Left hindlimb (tissue), 1 donor: Measurements from ENCODE around the gene GALK1.
"Not testable (repeated sequence)": the region's sequence is repeated elsewhere in the genome, so short reads cannot be mapped to it uniquely, and the experiment has no call there.

Experiments used
- DNase-seq: peaks from one replicate; pipeline ENCODE4 v3.0.0-alpha.2; 2018

GALK1 gene

DNA sequence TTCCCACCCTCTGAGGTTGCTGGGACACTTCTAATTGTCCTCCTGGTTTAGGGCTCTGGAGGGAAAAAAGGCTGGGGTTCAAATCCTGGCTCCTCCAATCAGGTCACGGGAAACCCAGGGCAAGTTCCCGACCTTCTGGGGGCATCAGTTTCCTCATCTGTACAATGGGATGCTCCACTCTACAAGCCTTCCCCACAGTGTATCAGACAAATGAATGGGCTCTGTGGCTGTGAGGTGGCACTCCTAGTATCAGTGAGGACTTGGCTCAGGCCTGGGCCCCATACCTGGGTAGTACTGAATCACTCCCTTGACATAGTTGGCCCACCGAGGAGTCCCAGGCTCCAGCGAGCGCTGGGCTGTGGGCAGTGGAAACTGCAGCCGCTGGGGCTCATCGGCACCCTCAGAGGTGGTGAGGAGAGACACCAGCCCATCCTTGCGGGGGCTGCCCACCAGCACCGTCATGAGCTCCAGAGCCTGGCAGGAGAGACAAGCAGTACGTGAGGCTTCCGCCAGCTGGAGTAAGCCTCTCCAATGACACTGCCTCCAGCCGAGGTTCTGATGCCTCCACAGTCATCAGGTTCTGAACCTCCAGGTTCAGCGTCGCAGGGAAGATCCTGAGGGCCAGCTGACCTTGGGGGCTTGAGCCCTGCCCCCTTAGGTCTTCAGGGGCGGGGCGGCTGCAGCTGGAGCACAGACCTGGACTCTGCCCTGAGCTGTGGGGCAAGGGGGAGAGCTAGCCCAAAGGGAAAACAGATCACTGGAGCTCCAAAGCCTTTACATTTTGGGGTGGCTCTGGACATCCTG, 1.2 kb downstream of the GALK1 start:
- DNase-seq = no peak

DNA sequence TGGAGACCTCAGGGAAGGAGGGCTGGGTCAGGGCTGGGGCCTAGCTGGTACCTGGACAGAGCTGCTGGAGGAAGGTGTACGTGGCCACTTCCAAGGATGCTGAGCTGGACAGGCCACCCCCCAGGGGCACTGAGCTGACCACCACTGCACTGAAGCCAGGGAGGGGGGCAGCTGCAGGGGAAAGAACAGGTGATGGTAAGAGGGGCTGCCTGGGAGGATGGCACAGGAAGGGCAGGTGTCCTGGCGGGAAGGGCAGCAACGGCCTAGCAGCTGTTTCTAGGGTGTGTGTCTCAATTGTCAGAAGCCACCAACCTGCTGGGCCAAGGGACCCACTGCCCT, 1.8 kb downstream of the GALK1 start:
- no peak for DNase-seq

DNA sequence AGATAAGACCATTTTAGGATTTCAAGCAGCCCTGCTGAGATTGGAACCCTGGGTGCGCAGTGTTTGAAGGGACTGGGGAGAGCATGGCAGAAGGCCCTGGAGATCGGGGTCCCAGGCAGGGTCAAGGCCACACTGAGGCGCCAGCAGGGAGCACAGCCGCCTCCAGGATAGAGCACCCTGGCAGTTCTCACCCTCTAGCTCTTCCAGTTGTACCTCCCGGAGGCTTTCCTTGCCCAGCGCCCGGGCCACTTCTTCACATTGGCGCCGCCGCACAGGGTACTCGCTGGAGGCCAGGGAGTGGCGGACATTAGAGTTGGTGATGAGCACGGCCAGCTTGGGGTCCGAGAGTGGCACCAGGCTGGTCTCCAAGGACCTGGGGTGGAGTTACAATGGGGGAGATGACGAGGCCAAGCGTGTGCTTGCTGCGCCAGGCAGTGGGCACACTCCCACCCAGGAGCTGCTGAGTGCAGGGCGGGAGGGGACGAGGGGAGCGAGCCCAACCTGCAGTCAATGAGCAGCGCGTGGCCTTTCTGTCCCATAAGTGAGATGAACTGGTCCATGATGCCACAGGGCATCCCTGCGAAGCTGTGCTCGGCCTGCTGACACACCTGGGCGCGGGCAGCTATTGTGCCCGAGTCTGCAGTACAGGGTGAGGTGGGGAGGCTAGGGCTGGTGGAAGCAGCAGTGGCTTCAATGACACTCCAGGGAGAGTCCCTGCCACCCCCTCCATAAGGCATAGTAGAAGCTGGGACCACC, 2.3 kb downstream of the GALK1 start:
- no peak for DNase-seq

- DNase-seq = not testable (repeated sequence)
These were observed 4.9 kb downstream of the GALK1 start for GRCh38 chr17:75759978-75760640.

DNA sequence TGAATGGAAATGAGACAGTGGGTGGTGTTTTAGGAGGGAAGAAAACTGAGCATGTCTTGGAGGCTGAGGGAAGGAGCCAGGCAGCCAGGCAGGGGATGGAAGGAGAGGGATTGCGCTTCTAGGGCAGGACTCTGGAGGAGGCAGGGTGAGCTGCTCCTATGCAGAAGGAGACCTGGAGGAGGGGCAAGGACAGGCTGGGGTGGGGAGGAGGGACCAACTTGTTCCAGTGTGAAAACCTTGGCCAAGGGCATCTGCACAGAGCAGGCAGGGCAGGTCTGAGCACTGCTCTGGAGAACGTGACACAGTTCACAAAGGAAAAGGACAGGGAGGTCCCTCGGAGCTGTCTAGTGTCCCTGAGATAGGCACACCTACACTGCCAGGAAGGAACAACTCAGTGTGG, 5.5 kb downstream of the GALK1 start:
- DNase-seq = no peak

GRCh38 chr17:75758131-75758905, 6.7 kb downstream of the GALK1 start:
- no peak for DNase-seq

- no peak for DNase-seq
These were observed 7.8 kb downstream of the GALK1 start for GRCh38 chr17:75757086-75757681.

- no peak for DNase-seq
These were observed 8.4 kb downstream of the GALK1 start for GRCh38 chr17:75756451-75757085.

- DNase-seq = no peak
These were observed 9.0 kb downstream of the GALK1 start for GRCh38 chr17:75755990-75756389.

DNA sequence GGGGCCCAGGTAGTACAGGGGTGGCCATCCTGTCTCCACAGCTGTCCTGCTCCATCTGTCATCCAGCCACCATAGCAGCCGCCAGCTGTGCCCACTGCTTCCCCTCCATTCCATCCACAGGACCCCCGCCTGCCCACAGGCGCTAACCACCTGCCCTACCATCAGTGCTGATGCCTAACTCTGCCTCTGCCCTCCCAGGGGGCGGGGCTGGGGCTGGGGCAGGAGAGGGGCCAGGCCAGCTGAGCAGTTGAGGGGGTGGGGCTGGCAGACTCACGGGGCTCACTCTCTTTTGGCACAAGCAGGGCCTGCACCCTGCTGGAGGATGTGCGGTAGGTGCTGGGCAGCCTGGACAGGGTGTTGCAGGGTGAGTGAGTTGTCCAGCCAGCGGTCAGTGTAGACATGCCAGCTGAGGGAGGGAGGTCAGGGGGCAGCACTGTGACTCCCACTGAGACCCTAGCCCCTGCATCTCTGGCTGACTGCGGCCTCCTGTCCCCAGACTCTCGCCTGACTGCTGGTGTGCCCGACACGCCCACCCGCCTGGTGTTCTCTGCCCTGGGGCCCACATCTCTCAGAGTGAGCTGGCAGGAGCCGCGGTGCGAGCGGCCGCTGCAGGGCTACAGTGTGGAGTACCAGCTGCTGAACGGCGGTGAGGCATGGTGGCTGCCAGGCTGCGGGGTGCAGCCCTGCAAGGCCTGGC, 9.6 kb downstream of the GALK1 start:
- peak; percentile 60 for DNase-seq

DNA sequence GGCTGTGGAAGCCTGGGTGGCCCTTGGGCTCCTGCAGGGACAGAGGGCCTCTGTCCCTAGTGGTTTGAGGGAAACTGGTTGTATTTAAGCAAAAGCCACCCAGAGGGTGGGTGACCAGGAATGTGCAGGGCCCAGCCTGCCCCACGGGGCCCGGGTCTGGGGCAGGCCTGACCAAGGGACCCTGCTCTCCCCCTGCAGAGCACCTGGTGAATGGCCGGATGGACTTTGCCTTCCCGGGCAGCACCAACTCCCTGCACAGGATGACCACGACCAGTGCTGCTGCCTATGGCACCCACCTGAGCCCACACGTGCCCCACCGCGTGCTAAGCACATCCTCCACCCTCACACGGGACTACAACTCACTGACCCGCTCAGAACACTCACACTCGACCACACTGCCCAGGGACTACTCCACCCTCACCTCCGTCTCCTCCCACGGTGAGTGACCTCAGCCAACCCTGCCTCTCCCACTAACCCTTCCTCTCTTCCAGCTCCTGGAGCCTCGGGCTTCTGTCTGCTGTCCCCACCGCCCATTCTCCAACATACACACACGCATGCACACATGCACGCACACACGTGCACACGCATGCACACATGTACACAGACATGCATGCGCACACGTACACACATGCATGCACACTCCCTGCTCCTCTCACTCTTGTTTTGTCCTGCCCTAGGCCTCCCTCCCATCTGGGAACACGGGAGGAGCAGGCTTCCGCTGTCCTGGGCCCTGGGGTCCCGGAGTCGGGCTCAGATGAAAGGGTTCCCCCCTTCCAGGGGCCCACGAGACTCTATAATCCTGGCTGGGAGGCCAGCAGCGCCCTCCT, 10.4 kb downstream of the GALK1 start:
- no peak for DNase-seq

DNA sequence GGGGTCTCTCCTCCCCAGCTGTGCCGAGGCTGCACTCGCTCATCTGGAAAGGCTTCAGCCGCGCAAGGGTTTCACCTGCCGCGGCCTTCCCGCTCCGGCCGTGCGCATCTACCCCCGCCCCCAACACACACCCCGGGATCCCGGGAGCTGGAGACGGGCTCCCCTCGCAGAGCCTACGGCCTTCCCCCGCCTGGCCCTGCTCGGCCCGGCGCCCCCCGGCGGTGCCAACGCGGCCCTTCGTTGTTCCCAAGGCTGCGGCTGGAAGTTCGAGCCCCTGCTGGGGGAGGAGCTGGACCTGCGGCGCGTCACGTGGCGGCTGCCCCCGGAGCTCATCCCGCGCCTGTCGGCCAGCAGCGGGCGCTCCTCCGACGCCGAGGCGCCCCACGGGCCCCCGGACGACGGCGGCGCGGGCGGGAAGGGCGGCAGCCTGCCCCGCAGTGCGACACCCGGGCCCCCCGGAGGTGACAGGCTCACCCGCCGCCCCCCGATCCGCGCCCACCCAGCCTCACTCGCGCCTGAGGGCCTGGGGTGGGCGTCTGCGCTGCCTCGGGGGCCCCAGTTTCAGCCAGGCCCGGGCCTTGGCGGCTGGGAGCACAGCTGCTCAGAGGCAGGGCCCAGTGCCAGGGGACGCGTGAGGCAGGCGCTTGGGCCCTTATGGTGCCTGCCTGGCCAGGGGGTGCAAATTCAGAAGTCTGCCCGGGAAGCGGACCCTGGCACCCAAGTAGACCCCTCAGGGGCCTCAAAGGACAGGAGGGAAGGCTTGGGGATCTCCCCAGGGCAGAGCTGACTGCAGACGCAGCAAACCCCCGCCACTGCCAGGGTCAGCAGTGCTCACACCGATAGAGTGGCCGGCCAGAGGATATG, 11.2 kb downstream of the GALK1 start:
- peak; percentile 86 for DNase-seq

- no peak for DNase-seq
These were observed 12.0 kb downstream of the GALK1 start for GRCh38 chr17:75752802-75753513.

DNA sequence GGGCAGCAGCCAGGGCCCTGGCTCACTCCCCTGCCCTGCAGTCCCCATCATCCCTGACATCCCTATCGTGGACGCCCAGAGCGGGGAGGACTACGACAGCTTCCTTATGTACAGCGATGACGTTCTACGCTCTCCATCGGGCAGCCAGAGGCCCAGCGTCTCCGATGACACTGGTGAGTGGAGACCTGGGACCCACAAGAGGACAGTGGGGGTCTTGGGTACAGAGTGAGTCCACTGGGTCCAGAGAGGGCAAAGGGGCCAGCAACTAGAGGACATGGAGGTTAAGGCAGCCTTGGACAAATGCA, 12.6 kb downstream of the GALK1 start:
- DNase-seq = no peak

- DNase-seq = no peak
These were observed 13.2 kb downstream of the GALK1 start for GRCh38 chr17:75751676-75752404.

GRCh38 chr17:75750661-75751423, 14.2 kb downstream of the GALK1 start:
- no peak for DNase-seq

- peak; percentile 79 for DNase-seq
These were observed 15.2 kb downstream of the GALK1 start for GRCh38 chr17:75749545-75750389.
